MCF 10A (cell line): ENCODE results near the gene ANKIB1. TPM values are rescaled to one million over a fixed set of nuclear protein-coding genes. Genes with fewer than 3 reads are reported as not detected.
"Not testable (repeated sequence)": the region's sequence is repeated elsewhere in the genome, so short reads cannot be mapped to it uniquely, and the experiment has no call there.

Source experiments
- BruUV-seq: library from RNA; stranded (reverse); fragments of 400-500 nt; replicated peaks from 2 replicates; lab custom pipeline; 2021; lab: Mats Ljungman, UMichigan
- CTCF ChIA-PET: fragments of 300-600 bp; sonication (Branson Sonifier 250); formaldehyde crosslinking; extraction: SDS; loops from one replicate; lab custom pipeline; 2021; ENCODE audit warnings: antibody characterized with exemption, inconsistent platforms; lab: Yijun Ruan, JAX
- POLR2A ChIA-PET: fragments of 300-600, 350-650 bp; sonication (Branson Sonifier 250); formaldehyde crosslinking; extraction: SDS; loops from one replicate; lab custom pipeline; 2020; ENCODE audit warnings: antibody characterized with exemption, inconsistent platforms; lab: Yijun Ruan, JAX
- DNase-seq: peaks from one replicate; pipeline ENCODE4 v3.0.0-alpha.2; 2018; ENCODE audit not compliant: unreplicated experiment
- H3K27ac Mint-ChIP-seq: one replicate; pipeline ENCODE4 v1.8.0; 2022; ENCODE audit warnings: mild to moderate bottlenecking, low read depth, mixed read lengths; ENCODE audit not compliant: unreplicated experiment
- H3K27me3 Mint-ChIP-seq: one replicate; pipeline ENCODE4 v1.8.0; 2022; ENCODE audit warnings: mixed read lengths; ENCODE audit not compliant: insufficient read depth, unreplicated experiment
- H3K36me3 Mint-ChIP-seq: one replicate; pipeline ENCODE4 v1.8.0; 2022; ENCODE audit warnings: mild to moderate bottlenecking, moderate library complexity, mixed read lengths; ENCODE audit not compliant: insufficient read depth, unreplicated experiment
- H3K4me1 Mint-ChIP-seq: one replicate; pipeline ENCODE4 v1.8.0; 2022; ENCODE audit warnings: mixed read lengths; ENCODE audit not compliant: insufficient read depth, unreplicated experiment
- H3K4me3 Mint-ChIP-seq: one replicate; pipeline ENCODE4 v1.8.0; 2022; ENCODE audit warnings: mild to moderate bottlenecking, moderate library complexity, mixed read lengths; ENCODE audit not compliant: unreplicated experiment
- H3K9me3 Mint-ChIP-seq: one replicate; pipeline ENCODE4 v1.8.0; 2022; ENCODE audit warnings: mixed read lengths; ENCODE audit not compliant: unreplicated experiment
- intact Hi-C: fragments of 100-400 bp; cut with micrococcal nuclease; formaldehyde crosslinking; loops from 2 replicates; pipeline ENCODE4 v1.14.1; 2022
- total RNA-seq: library from RNA; stranded (reverse); gene quantifications from 2 replicates; pipeline ENCODE4 v1.2.3, GENCODE V29; 2022
- TF ChIP-seq, protein P1 (sequence below): fragments of 200-600 bp; IDR thresholded peaks from one replicate; pipeline ENCODE4 v1.8.0; 2022; ENCODE audit warnings: antibody characterized with exemption, mild to moderate bottlenecking; ENCODE audit not compliant: unreplicated experiment

ANKIB1 gene
- total RNA-seq, 1 experiment from 2014 or later: 33.0 TPM

- ChIA-PET CTCF (interaction anchor here (0.5 kb wide), 1 partner anchor 105 kb away, joined by 3 read pairs; no protein-coding TSS in a partner anchor), POLR2A (no interaction called here)
- DNase-seq: no peak
- no peak overlapping the region for H3K27ac Mint-ChIP-seq
- H3K4me1 Mint-ChIP-seq: no peaks in the 10 kb centered on the region
- no peaks in the 10 kb centered on the region for H3K27me3 Mint-ChIP-seq
- BruUV-seq: no TSS peak
- intact Hi-C loops: no loop called here
- peaks cover 20% of the 10 kb centered on the region for H3K36me3 Mint-ChIP-seq
- no peak overlapping the region for H3K4me3 Mint-ChIP-seq
- TF ChIP-seq, protein P1, sequence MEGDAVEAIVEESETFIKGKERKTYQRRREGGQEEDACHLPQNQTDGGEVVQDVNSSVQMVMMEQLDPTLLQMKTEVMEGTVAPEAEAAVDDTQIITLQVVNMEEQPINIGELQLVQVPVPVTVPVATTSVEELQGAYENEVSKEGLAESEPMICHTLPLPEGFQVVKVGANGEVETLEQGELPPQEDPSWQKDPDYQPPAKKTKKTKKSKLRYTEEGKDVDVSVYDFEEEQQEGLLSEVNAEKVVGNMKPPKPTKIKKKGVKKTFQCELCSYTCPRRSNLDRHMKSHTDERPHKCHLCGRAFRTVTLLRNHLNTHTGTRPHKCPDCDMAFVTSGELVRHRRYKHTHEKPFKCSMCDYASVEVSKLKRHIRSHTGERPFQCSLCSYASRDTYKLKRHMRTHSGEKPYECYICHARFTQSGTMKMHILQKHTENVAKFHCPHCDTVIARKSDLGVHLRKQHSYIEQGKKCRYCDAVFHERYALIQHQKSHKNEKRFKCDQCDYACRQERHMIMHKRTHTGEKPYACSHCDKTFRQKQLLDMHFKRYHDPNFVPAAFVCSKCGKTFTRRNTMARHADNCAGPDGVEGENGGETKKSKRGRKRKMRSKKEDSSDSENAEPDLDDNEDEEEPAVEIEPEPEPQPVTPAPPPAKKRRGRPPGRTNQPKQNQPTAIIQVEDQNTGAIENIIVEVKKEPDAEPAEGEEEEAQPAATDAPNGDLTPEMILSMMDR: no peak
- H3K9me3 Mint-ChIP-seq: no peaks in the 10 kb centered on the region
Measured at GRCh38 chr7:92402920-92403759, 157.4 kb downstream of the ANKIB1 start.

DNA sequence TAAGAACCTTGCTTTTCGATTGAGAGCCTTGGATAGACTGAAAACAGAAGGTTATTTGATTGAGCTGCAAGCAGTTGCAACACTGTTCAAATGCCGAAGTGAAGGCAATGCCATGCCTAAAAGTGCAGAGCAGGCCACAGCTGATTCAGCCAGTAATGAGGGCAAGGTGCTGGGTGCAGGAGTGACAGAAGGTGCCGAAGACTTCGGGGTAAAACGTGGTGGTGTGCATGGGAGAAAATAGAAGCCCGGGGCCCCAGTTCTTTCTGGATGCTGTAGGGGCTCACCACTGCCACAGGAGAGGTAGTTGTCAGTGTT lies 157.9 kb downstream of the ANKIB1 start:
- intact Hi-C loops: no loop called here
- Mint-ChIP-seq H3K36me3 (peaks cover 14% of the 10 kb centered on the region), H3K4me1 (no peaks in the 10 kb centered on the region), H3K27me3 (no peaks in the 10 kb centered on the region), H3K9me3 (no peaks in the 10 kb centered on the region), H3K4me3 (no peak overlapping the region), H3K27ac (no peak overlapping the region)
- ChIA-PET CTCF (interaction anchor here (0.5 kb wide), 1 partner anchor 104 kb away, joined by 3 read pairs; no protein-coding TSS in a partner anchor), POLR2A (no interaction called here)
- DNase-seq: no peak
- TF ChIP-seq, protein P1: no peak
- no TSS peak for BruUV-seq

DNA sequence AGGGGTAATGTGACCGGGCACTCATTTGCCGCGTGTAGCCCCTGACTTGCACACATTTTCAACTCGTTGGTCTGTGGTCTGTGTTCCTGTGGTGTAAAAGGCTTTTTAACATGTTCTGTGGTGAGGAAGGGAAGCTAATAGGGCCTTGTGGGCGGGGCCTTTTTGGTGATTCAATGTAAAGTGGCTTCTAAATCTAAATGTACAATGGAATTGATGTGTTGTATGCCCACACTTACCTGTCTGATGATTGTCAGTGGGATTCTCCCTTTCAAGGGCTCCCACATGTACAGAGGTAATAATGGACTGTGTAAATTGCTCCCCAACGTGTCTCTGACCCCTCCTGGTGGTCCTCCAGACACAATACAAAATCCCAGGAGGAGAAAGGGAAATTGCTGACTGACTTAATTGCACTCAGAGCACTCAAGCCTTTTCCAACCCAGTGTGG lies 158.4 kb downstream of the ANKIB1 start:
- Mint-ChIP-seq H3K9me3 (no peaks in the 10 kb centered on the region), H3K27me3 (no peaks in the 10 kb centered on the region), H3K4me3 (no peak overlapping the region), H3K36me3 (peaks cover 9% of the 10 kb centered on the region), H3K4me1 (no peaks in the 10 kb centered on the region), H3K27ac (no peak overlapping the region)
- ChIA-PET CTCF (interaction anchor here (0.6 kb wide), 1 partner anchor 21 kb away, joined by 3 read pairs; no protein-coding TSS in a partner anchor), POLR2A (interaction anchor here (0.9 kb wide), 1 partner anchor 12 kb away, joined by 3 read pairs; no protein-coding TSS in a partner anchor)
- TF ChIP-seq, protein P1: no peak
- BruUV-seq: no TSS peak
- intact Hi-C loops: no loop called here
- DNase-seq: no peak

DNA sequence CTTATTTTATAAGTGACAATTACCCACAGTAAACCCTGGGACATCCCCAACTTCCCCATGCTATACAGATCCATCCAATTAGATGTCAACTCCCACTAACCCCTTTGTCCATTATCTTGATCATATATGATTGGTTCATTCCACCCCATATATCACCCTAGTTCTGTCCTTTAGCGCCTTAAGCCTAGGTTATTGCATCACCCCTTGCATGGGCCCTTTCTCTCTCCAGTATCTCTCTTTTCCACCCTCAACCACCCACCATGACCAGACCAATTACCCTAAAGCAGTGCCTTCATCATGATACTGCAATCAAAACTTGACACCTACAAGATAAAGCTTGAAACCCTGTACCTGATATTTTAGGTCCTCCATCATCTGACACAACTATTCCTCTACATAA lies 163.6 kb downstream of the ANKIB1 start:
- ChIA-PET CTCF (interaction anchor here (0.8 kb wide), 1 partner anchor 15 kb away, joined by 3 read pairs; no protein-coding TSS in a partner anchor), POLR2A (no interaction called here)
- Mint-ChIP-seq H3K4me1 (no peaks in the 10 kb centered on the region), H3K4me3 (no peak overlapping the region), H3K27ac (no peak overlapping the region), H3K27me3 (no peaks in the 10 kb centered on the region), H3K36me3 (peaks cover 7% of the 10 kb centered on the region), H3K9me3 (no peaks in the 10 kb centered on the region)
- DNase-seq: no peak
- intact Hi-C loops: no loop called here
- TF ChIP-seq, protein P1: no peak
- BruUV-seq: no TSS peak

GRCh38 chr7:92410162-92410561 lies 164.4 kb downstream of the ANKIB1 start:
- POLR2A ChIA-PET: interaction anchor here (0.6 kb wide), 1 partner anchor 178 kb away, joined by 3 read pairs; no protein-coding TSS in a partner anchor
- H3K4me3 Mint-ChIP-seq, H3K4me1 Mint-ChIP-seq, H3K27me3 Mint-ChIP-seq, H3K9me3 Mint-ChIP-seq, BruUV-seq, H3K36me3 Mint-ChIP-seq, intact Hi-C loops, H3K27ac Mint-ChIP-seq, DNase-seq: not testable (repeated sequence)
- CTCF ChIA-PET: interaction anchor here (0.5 to 1.0 kb wide), 2 partner anchors 38 to 66 kb away, joined by 3 read pairs; partner anchors contain the start of gene GATAD1
